HFF-Myc (cell line): Measurements from ENCODE around the gene ACTN4.
A peak's percentile ranks its signal among the peaks of the same experiment; 100 is the strongest.

Source experiments
- DNase-seq: peaks from one replicate; pipeline ENCODE4 v3.0.0-alpha.2; 2011; ENCODE audit warnings: low read depth; ENCODE audit errors: extremely low read depth
- H3K4me3 ChIP-seq: replicated peaks from 2 replicates; pipeline ENCODE4 v1.5.1; 2011; ENCODE audit warnings: low read depth, mild to moderate bottlenecking, control low read depth, low read length
- TF ChIP-seq, protein P1 (sequence below): IDR thresholded peaks from 2 replicates; pipeline ENCODE4 v1.5.1; 2012; ENCODE audit warnings: mild to moderate bottlenecking, low read depth, low read length, control low read depth; ENCODE audit errors: missing control alignments

ACTN4 gene

DNA sequence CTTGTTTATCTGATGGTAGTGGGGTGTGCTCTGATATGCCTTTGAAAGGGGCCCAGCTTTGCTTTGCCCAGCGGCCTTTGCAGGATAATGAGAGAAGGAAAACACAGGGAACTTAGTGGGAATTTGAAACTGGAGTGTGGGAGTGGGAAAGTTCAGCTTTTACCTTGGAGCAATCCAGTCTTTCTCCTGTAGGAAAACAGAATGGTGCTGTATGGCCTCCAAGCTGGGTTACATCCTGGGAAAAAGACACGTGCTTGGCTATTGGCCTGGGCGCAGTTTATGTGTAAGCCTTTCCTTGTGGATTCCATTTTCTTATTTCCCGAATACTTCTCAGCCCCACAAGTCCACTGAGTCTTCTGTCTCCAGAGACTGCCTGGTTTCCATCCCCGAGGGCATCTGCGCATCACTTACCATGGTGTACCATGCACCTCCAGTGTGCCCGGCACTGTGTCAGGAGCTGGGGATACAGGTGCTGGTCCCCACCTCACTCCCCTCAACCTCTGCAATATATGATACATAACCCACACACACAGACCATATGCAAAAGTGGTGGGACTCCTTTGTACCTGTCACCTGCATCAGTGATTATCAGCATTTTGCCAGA lies 31.5 kb downstream of the ACTN4 start:
- H3K4me3 ChIP-seq, result no peak overlapping the region
- DNase-seq, result no peak
- TF ChIP-seq, protein P1, sequence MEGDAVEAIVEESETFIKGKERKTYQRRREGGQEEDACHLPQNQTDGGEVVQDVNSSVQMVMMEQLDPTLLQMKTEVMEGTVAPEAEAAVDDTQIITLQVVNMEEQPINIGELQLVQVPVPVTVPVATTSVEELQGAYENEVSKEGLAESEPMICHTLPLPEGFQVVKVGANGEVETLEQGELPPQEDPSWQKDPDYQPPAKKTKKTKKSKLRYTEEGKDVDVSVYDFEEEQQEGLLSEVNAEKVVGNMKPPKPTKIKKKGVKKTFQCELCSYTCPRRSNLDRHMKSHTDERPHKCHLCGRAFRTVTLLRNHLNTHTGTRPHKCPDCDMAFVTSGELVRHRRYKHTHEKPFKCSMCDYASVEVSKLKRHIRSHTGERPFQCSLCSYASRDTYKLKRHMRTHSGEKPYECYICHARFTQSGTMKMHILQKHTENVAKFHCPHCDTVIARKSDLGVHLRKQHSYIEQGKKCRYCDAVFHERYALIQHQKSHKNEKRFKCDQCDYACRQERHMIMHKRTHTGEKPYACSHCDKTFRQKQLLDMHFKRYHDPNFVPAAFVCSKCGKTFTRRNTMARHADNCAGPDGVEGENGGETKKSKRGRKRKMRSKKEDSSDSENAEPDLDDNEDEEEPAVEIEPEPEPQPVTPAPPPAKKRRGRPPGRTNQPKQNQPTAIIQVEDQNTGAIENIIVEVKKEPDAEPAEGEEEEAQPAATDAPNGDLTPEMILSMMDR, result no peak

DNA sequence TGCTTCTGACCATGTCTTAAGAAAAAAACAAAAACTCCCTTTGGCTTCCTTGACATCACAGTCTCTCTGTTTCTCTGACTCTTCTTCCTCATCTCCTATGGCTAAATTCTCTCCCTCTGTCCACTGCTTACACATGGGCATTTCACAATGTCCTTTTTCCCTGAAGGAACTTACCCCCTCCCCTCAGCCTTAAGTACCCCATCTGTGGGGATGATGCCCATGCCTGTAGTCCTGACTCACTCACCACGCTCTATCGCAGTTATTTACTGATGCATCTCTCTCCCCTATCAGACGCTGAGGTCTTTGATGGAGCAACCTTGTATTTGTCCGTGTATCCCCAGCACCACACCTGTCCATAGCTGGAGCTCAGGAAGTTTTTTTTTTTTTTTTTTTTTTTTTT lies 32.4 kb downstream of the ACTN4 start:
- TF ChIP-seq, protein P1, result no peak
- DNase-seq, result no peak
- no peak overlapping the region for H3K4me3 ChIP-seq

DNA sequence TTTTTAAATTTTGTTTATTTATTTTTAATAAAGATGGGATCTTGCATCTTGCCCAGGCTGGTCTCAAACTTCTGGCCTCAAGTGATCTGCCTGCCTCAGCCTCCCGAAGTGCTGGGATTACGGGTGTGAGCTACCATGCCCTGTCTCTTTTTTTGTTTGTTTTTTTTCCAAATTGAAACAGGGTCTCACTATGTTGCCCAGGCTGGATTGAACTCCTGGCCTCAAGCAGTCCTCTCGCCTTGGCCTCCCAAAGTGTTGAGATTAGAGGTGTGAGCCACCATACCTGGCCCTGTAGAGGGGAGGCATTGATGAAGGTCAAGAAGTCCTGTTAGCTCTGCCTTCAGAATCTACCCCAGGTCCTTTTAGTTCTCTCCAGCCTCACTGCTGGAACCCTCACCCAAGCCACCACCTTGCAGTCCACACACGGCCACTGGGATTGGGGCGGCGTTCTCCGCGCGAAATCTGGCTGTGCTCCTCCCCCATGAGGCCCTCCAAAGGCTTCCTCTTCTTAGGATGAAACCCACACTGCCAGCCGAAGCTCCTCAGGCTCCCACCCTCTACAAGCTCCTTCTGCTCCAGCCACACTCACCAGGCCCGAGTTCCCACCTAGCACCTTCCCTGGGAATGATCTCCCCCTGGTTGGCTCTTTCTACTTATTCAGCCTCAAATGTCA lies 34.9 kb downstream of the ACTN4 start:
- TF ChIP-seq, protein P1, result no peak
- no peak overlapping the region for H3K4me3 ChIP-seq
- DNase-seq, result no peak

DNA sequence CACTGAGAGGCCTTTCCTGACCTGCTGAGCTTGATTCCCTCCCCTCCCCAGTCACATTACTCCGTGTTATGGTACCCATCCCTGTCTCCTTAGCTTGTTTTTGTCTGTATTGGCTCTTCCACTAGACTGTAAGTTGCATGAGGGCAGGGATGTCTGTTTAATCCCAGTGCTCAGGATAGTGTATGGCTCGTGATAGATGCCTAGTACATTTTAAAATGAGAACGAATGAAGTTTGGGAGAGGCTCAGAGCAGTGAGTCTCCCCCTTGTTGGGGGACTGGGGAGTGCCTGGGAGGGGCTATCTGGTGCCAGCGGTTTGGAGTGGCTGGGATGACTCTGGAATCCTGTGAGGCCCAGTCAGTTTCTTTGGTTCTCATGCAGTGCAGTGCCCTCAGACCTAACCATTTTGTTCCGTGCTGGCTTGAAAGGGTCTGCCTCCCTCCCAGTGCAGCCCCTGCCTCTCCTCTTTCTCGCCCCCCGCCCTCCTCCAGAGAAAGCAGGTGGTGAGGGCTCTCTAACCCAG lies 35.5 kb downstream of the ACTN4 start:
- DNase-seq, result no peak
- H3K4me3 ChIP-seq, result no peak overlapping the region
- TF ChIP-seq, protein P1, result no peak

DNA sequence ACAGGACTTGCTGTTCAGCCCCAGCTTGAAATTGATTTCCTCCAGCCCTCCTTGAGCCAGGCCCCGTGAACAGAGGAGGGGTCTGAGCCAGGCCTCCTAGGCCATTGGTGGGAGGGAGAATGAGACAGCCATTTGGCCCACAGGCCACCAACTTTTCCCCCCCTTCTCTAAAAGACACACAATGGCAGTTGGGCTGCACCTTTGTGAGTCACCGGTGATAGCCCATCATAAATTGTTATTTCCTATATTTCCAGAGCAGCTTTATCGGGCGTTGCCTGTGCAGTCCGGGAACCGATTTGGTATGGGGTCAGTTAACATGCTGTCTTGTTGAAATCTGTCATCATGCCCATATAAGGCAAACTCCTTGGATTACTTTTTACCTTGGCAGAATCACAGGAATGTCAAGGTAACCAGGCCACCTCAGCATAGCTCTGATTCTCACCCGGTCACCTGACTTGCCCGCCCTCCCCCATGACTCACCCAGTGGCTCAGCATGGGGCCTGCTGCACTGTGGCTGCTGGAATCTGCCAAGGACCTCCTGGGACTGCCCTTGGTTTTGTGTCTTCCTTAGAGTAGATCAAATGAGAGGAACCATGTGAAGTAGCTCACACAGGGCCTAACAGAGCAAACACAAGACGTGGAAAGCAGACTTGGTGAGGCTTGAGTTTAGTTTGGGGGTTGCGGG lies 36.1 kb downstream of the ACTN4 start:
- TF ChIP-seq, protein P1, result no peak
- no peak overlapping the region for H3K4me3 ChIP-seq
- DNase-seq, result peak; percentile 78

DNA sequence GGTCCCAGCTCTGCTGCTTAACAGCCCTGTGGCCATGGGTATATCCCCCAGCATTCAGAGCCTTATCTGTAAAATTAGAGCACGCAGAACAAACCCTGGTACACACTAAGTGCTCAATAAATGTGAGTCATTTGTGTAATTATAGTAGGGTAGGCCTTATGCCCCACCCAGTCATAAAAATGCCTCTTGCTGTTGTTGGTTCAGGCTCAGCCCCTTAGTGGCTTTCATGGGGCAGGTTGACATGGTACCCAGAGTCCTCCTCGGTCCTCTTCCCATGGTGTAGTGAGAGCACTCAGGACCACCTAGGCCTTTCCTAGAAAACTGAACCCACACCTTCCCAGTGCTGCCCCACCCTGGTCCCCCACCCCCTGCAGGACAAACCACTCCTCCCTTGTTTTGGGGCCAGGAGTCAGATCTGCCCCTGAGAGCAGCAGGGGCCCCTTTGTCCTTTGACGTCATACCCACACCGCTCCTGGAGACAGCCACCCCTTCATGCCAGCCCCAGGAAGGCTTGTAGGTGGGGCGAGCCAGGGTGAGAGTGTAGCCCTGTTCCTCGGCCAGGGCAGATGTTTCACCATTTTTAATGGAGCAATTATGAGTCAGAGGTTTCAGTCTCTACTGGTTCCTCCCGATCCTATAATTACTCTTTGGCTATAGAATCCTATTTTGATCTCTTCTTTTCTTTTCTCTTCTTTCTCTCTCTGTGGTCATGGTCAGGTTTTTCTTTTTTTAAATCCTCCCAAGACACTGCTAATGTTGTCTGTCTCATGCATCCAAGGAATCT lies 36.8 kb downstream of the ACTN4 start:
- TF ChIP-seq, protein P1, result no peak
- peak; percentile 83 for DNase-seq
- no peak overlapping the region for H3K4me3 ChIP-seq
